HCT116 (cell line): Measurements from ENCODE around the gene INTS4. TPM values are rescaled to one million over a fixed set of nuclear protein-coding genes. Genes with fewer than 3 reads are reported as not detected.

Experiments
- ATAC-seq: fragments of 200-7000 bp; cut with Tn5 transposase; 2 replicates; pipeline ENCODE4 v1.9.1; 2020; ENCODE audit warnings: mild to moderate bottlenecking, moderate library complexity
- BruUV-seq: library from RNA; stranded (reverse); fragments of 400-500 nt; replicated peaks from 2 replicates; lab custom pipeline; 2021; lab: Mats Ljungman, UMichigan
- CTCF ChIA-PET: fragments of 300-600 bp; sonication (Branson Sonifier 250); formaldehyde crosslinking; loops from one replicate; lab custom pipeline; 2021; ENCODE audit warnings: antibody characterized with exemption; lab: Charles Lee
- POLR2A ChIA-PET: fragments of 300-600, 350-600 bp; sonication (Branson Sonifier 250); formaldehyde crosslinking; loops from one replicate; lab custom pipeline; 2021; ENCODE audit warnings: antibody characterized with exemption; lab: Charles Lee
- RAD21 ChIA-PET, 2 experiments: fragments of 300-600 bp; sonication (Branson Sonifier 250); formaldehyde crosslinking; loops; one replicate each; lab custom pipeline; 2023; ENCODE audit warnings: low total read pairs in 2 of 2; ENCODE audit not compliant: uncharacterized antibody in 2 of 2, unreplicated experiment in 2 of 2, low non-redundant PET in 1 of 2; lab: Charles Lee
- DNase-seq: peaks from one replicate; pipeline ENCODE4 v3.0.0-alpha.2; 2010; ENCODE audit warnings: low read depth, low spot score
- H2AFZ ChIP-seq: fragments of 200-600 bp; shearing (Covaris generic), sonication (generic); 2 replicates; pipeline ENCODE4 v1.6.1; 2017; ENCODE audit warnings: low read depth, mixed run types, mixed read lengths, antibody characterized with exemption, low read length; ENCODE audit not compliant: poor library complexity, severe bottlenecking
- H3K27ac ChIP-seq: 2 replicates; pipeline ENCODE4 v1.5.1; 2012; ENCODE audit warnings: low read depth, low read length
- H3K27me3 ChIP-seq: fragments of 200-600 bp; sonication (generic); 2 replicates; pipeline ENCODE4 v1.6.1; 2016; ENCODE audit warnings: mixed run types, low read length, mixed read lengths; ENCODE audit not compliant: insufficient read depth
- H3K36me3 ChIP-seq, 2 experiments: fragments of 200-500 bp in 1 of 2; fragments of 200-600 bp in 1 of 2; sonication (Bioruptor generic) in 1 of 2; sonication (generic) in 1 of 2; 2 replicates each; pipeline versions ENCODE4 v1.5.1 to v1.6.1; 2014 to 2016; ENCODE audit warnings: low read length in 2 of 2, inconsistent platforms in 1 of 2, mixed read lengths in 1 of 2, mixed run types in 1 of 2; ENCODE audit not compliant: insufficient read depth in 2 of 2, control insufficient read depth in 1 of 2
- H3K4me1 ChIP-seq, 2 experiments: fragments of 200-600 bp in 1 of 2; sonication (generic) in 1 of 2; 2 replicates each; pipeline versions ENCODE4 v1.5.1 to v1.6.1; 2012 to 2017; ENCODE audit warnings: low read length in 2 of 2, inconsistent platforms in 1 of 2, mild to moderate bottlenecking in 1 of 2, mixed read lengths in 1 of 2, mixed run types in 1 of 2, moderate library complexity in 1 of 2; ENCODE audit not compliant: insufficient read depth in 2 of 2, control insufficient read depth in 1 of 2
- H3K4me2 ChIP-seq: fragments of 200-600 bp; sonication (generic); 2 replicates; pipeline ENCODE4 v1.6.1; 2017; ENCODE audit warnings: mixed run types, low read length, mixed read lengths
- H3K4me3 ChIP-seq, 2 experiments: fragments of 200-600 bp in 1 of 2; sonication (generic) in 1 of 2; replicated peaks in 1 of 2; 2 replicates each; pipeline ENCODE4 v1.5.1; 2011 to 2016; ENCODE audit warnings: low read length in 2 of 2, control low read depth in 1 of 2, low read depth in 1 of 2, mild to moderate bottlenecking in 1 of 2, mixed read lengths in 1 of 2, mixed run types in 1 of 2
- H3K79me2 ChIP-seq: fragments of 200-600 bp; sonication (generic); 2 replicates; pipeline ENCODE4 v1.6.1; 2017; ENCODE audit warnings: mild to moderate bottlenecking, mixed run types, low read length, moderate library complexity, mixed read lengths; ENCODE audit not compliant: insufficient read depth
- H3K9ac ChIP-seq: fragments of 200-600 bp; sonication (generic); 2 replicates; pipeline ENCODE4 v1.6.1; 2016; ENCODE audit warnings: low read length, mixed read lengths
- H3K9me2 ChIP-seq: fragments of 200-600 bp; sonication (generic), shearing (Covaris generic); 2 replicates; pipeline ENCODE4 v1.6.1; 2017; ENCODE audit warnings: mixed run types, mild to moderate bottlenecking, moderate library complexity; ENCODE audit not compliant: insufficient read depth
- H3K9me3 ChIP-seq, 2 experiments: fragments of 200-500 bp in 1 of 2; fragments of 200-600 bp in 1 of 2; sonication (Bioruptor generic) in 1 of 2; sonication (generic) in 1 of 2; 2 replicates each; pipeline ENCODE4 v1.6.1; 2014 to 2017; ENCODE audit warnings: low read length in 2 of 2, mixed read lengths in 2 of 2, inconsistent platforms in 1 of 2, low read depth in 1 of 2, mild to moderate bottlenecking in 1 of 2, mixed run types in 1 of 2, moderate library complexity in 1 of 2; ENCODE audit not compliant: control insufficient read depth in 1 of 2, insufficient read depth in 1 of 2
- H4K20me1 ChIP-seq: fragments of 200-600 bp; sonication (generic), shearing (Covaris generic); 2 replicates; pipeline ENCODE4 v1.6.1; 2017; ENCODE audit warnings: mixed run types, mild to moderate bottlenecking, moderate library complexity; ENCODE audit not compliant: insufficient read depth
- POLR2A ChIP-seq: IDR thresholded peaks from 2 replicates; pipeline ENCODE4 v1.7.0; 2011; ENCODE audit warnings: borderline replicate concordance; ENCODE audit not compliant: insufficient read depth, insufficient read length; ENCODE audit errors: extremely low read depth
- SP1 ChIP-seq: IDR thresholded peaks from 2 replicates; pipeline ENCODE4 v1.6.1; 2012; ENCODE audit warnings: low read depth
- SRF ChIP-seq: IDR thresholded peaks from 2 replicates; pipeline ENCODE4 v1.6.1; 2012; ENCODE audit warnings: low read depth
- YY1 ChIP-seq: IDR thresholded peaks from 2 replicates; pipeline ENCODE4 v1.6.1; 2011; ENCODE audit warnings: low read length, low read depth, moderate library complexity, mild to moderate bottlenecking; ENCODE audit not compliant: insufficient replicate concordance; ENCODE audit errors: extremely low read depth
- intact Hi-C: fragments of 100-400 bp; cut with micrococcal nuclease; formaldehyde crosslinking; loops from 2 replicates; pipeline ENCODE4 v1.10.0; 2022
- total RNA-seq: library from RNA; stranded (reverse); gene quantifications from one replicate; pipeline ENCODE4 v1.2.1, GENCODE V29; 2021; ENCODE audit not compliant: unreplicated experiment
- TF ChIP-seq, protein P1 (sequence below): IDR thresholded peaks from 2 replicates; pipeline ENCODE4 v1.6.1; 2012

Gene INTS4
- total RNA-seq, 1 experiment from 2014 or later, result 41.0 TPM

DNA sequence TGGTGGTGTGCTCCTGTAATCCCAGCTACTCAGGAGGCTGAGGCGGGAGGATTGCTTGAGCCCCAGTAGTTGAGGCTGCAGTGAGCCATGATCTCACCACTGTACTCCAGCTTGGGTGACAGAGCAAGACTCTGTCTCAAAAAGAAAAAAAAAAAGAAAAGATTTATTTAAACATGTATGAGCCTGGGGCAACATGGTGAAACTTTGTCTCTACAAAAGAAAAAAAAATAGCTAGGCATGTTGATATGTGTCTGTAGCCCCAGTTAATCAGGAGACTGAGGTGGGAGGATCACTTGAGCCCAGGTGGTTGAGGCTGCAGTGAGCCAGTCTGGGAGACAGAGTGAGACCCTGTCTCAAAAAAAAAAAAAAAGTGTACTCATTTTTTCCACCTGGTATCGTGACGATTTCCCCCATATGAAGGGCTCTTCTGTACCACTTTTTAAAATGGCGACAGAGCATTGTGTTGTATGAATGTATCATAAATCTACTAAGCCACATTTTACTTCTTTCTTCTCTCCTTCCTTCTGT, 45.0 kb upstream of the INTS4 start:
- CTCF ChIA-PET, result no interaction called here
- H3K79me2 ChIP-seq, result no peaks in the 10 kb centered on the region
- H3K4me3 ChIP-seq, result peak overlapping the region in 1 of 2 experiments; percentile 48; a peak in 2 of 4 replicates
- TF ChIP-seq SRF (no peak), POLR2A (no peak)
- TF ChIP-seq, protein P1, sequence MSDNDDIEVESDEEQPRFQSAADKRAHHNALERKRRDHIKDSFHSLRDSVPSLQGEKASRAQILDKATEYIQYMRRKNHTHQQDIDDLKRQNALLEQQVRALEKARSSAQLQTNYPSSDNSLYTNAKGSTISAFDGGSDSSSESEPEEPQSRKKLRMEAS, result no peak
- TF ChIP-seq, all 23 proteins: peak for 0
- Histone ChIP-seq H3K9ac (peak overlapping the region; percentile 54), H3K27ac (peak overlapping the region; percentile 85), H2AFZ (peak overlapping the region; percentile 86), H3K36me3 (no peaks in the 10 kb centered on the region), H3K9me3 (no peaks in the 10 kb centered on the region), H3K4me2 (peak overlapping the region; percentile 78), H3K9me2 (no peaks in the 10 kb centered on the region), H4K20me1 (no peaks in the 10 kb centered on the region), H3K4me1 (peaks cover 33 to 51% of the 10 kb centered on the region in 2 experiments), H3K27me3 (no peaks in the 10 kb centered on the region)
- ChIA-PET POLR2A (interaction anchor here (0.6 to 2.6 kb wide), 3 partner anchors 9 to 1148 kb away, joined by 3 to 14 read pairs (median 13); partner anchors contain the start of gene INTS4), RAD21 (no interaction called here)
- intact Hi-C loops, result no loop called here
- no peak for ATAC-seq
- no peak for DNase-seq
- BruUV-seq, result no TSS peak

DNA sequence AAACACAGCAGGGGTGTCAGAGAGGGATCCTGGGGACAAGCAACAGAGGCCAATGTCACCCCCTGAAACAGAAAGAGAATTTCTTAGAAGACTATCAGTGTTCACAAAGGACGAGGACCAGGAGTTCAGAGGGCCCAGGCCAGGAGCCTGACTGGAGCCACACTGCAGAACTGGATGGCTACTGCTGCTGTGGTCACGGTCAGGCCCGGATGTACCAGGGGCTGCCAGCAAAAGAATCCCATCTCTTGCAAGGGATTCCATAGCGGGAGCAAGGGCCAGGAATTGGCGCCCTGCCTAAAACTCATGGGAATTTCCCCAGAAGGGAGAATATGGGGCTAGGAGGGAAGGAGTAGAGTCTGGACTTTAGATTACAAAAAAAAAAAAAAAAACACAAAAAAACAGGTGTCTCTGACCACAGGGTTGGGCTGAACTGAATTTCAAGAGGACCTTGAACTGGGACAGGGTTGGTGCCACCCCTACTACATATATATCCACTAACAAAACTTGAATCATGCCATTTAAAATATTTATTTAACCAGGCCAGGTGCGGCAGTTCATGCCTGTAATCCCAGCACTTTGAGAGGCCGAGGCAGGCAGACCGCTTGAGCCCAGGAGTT, 44.3 kb upstream of the INTS4 start:
- no peak overlapping the region for H3K9ac ChIP-seq
- no peaks in the 10 kb centered on the region for H4K20me1 ChIP-seq
- no peaks in the 10 kb centered on the region for H3K9me3 ChIP-seq
- no peak overlapping the region for H3K4me3 ChIP-seq
- TF ChIP-seq YY1 (no peak), SP1 (no peak)
- RAD21 ChIA-PET, result no interaction called here
- BruUV-seq, result no TSS peak
- H3K4me1 ChIP-seq, result peaks cover 33 to 52% of the 10 kb centered on the region in 2 experiments
- CTCF ChIA-PET, result no interaction called here
- intact Hi-C loops, result no loop called here
- no peak for DNase-seq
- H2AFZ ChIP-seq, result no peak overlapping the region
- no peak overlapping the region; the same call in 1 of the 2 replicates for H3K27ac ChIP-seq
- H3K27me3 ChIP-seq, result no peaks in the 10 kb centered on the region
- POLR2A ChIA-PET, result interaction anchor here (2.6 kb wide), 1 partner anchor 8 kb away, joined by 14 read pairs; no protein-coding TSS in a partner anchor
- no peaks in the 10 kb centered on the region for H3K36me3 ChIP-seq
- no peaks in the 10 kb centered on the region for H3K9me2 ChIP-seq
- no peak for ATAC-seq
- H3K4me2 ChIP-seq, result no peak overlapping the region
- no peaks in the 10 kb centered on the region for H3K79me2 ChIP-seq
